ENCODE data around the gene CALML5.

The CALML5 gene

GRCh38 chr10:5467634-5468255, 31.6 kb downstream of the CALML5 start:
- Histone ChIP-seq H3K27ac (ENCODE audit: low read depth, low read length) (no peak overlapping the region), H3K36me3 (ENCODE audit: control insufficient read depth, low read length) (no peaks in the 10 kb centered on the region), H4K20me1 (ENCODE audit: control insufficient read depth, insufficient read depth, low read depth, low read length) (no peaks in the 10 kb centered on the region)

DNA sequence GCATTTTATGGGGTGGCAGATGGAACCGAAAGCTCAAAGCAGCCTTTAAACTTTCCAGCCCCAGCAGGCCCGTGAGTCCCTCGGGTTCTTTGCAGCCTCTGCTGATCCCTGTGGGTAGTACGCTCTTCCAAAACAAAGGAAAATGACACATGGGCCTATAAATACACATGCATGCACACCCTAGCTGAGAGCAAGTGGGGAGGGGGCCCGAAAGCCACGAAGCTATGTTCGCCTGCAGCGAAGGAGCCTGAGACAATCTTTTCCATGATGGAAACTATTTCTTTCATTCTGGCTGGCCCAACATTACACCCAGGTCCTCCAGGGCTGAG, 32.2 kb downstream of the CALML5 start:
- TF ChIP-seq, protein P1, sequence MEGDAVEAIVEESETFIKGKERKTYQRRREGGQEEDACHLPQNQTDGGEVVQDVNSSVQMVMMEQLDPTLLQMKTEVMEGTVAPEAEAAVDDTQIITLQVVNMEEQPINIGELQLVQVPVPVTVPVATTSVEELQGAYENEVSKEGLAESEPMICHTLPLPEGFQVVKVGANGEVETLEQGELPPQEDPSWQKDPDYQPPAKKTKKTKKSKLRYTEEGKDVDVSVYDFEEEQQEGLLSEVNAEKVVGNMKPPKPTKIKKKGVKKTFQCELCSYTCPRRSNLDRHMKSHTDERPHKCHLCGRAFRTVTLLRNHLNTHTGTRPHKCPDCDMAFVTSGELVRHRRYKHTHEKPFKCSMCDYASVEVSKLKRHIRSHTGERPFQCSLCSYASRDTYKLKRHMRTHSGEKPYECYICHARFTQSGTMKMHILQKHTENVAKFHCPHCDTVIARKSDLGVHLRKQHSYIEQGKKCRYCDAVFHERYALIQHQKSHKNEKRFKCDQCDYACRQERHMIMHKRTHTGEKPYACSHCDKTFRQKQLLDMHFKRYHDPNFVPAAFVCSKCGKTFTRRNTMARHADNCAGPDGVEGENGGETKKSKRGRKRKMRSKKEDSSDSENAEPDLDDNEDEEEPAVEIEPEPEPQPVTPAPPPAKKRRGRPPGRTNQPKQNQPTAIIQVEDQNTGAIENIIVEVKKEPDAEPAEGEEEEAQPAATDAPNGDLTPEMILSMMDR (IDR thresholded peaks at IDR 0.05; ENCODE audit: low read depth, low read length, poor library complexity, severe bottlenecking), result no peak
- TF ChIP-seq EZH2phosphoT487 (IDR thresholded peaks at IDR 0.05; ENCODE audit: borderline replicate concordance, low read length), result no peak
- Histone ChIP-seq H3K9me3 (ENCODE audit: control insufficient read depth, insufficient read depth, low read length) (no peaks in the 10 kb centered on the region), H3K27me3 (ENCODE audit: control insufficient read depth, low read length) (no peaks in the 10 kb centered on the region), H3K9me2 (replicated peaks; ENCODE audit: control insufficient read depth, low read length) (no peaks in the 10 kb centered on the region), H3K79me2 (ENCODE audit: control insufficient read depth, low read length) (no peaks in the 10 kb centered on the region), H3K27ac (ENCODE audit: low read depth, low read length) (no peak overlapping the region), H3F3A (ENCODE audit: control insufficient read depth, insufficient read depth) (no peaks in the 10 kb centered on the region), H3K4me3 (ENCODE audit: low read length) (no peak overlapping the region), H3K4me2 (ENCODE audit: low read length) (no peak overlapping the region), H3K4me1 (ENCODE audit: control insufficient read depth, low read length) (no peaks in the 10 kb centered on the region), H3K36me3 (ENCODE audit: control insufficient read depth, low read length) (no peaks in the 10 kb centered on the region), H4K20me1 (ENCODE audit: control insufficient read depth, insufficient read depth, low read depth, low read length) (no peaks in the 10 kb centered on the region)

More at GRCh38 chr10:5467634-5468255, 31.6 kb downstream of the CALML5 start:
- Histone ChIP-seq H3K9me3 (ENCODE audit: control insufficient read depth, insufficient read depth, low read length) (no peaks in the 10 kb centered on the region), H3K4me3 (ENCODE audit: low read length) (no peak overlapping the region), H3K79me2 (ENCODE audit: control insufficient read depth, low read length) (no peaks in the 10 kb centered on the region), H3F3A (ENCODE audit: control insufficient read depth, insufficient read depth) (no peaks in the 10 kb centered on the region), H3K4me2 (ENCODE audit: low read length) (no peak overlapping the region), H3K4me1 (ENCODE audit: control insufficient read depth, low read length) (no peaks in the 10 kb centered on the region), H3K9me2 (replicated peaks; ENCODE audit: control insufficient read depth, low read length) (no peaks in the 10 kb centered on the region), H3K27me3 (ENCODE audit: control insufficient read depth, low read length) (no peaks in the 10 kb centered on the region)
- no peak for TF ChIP-seq EZH2phosphoT487 (IDR thresholded peaks at IDR 0.05; ENCODE audit: borderline replicate concordance, low read length)
- TF ChIP-seq, protein P1 (IDR thresholded peaks at IDR 0.05; ENCODE audit: low read depth, low read length, poor library complexity, severe bottlenecking), result no peak

- Histone ChIP-seq H3K36me3 (ENCODE audit: control insufficient read depth, low read length) (no peaks in the 10 kb centered on the region), H3K9me3 (ENCODE audit: control insufficient read depth, insufficient read depth, low read length) (no peaks in the 10 kb centered on the region), H3K27me3 (ENCODE audit: control insufficient read depth, low read length) (no peaks in the 10 kb centered on the region), H3F3A (ENCODE audit: control insufficient read depth, insufficient read depth) (peaks cover under 1% of the 10 kb centered on the region; the same call in 1 of the 2 replicates), H3K9me2 (replicated peaks; ENCODE audit: control insufficient read depth, low read length) (no peaks in the 10 kb centered on the region), H4K20me1 (ENCODE audit: control insufficient read depth, insufficient read depth, low read depth, low read length) (no peaks in the 10 kb centered on the region), H3K79me2 (ENCODE audit: control insufficient read depth, low read length) (no peaks in the 10 kb centered on the region), H3K27ac (ENCODE audit: low read depth, low read length) (no peak overlapping the region), H3K4me1 (ENCODE audit: control insufficient read depth, low read length) (no peaks in the 10 kb centered on the region), H3K4me2 (ENCODE audit: low read length) (no peak overlapping the region), H3K4me3 (ENCODE audit: low read length) (no peak overlapping the region)
- TF ChIP-seq, protein P1 (IDR thresholded peaks at IDR 0.05; ENCODE audit: low read depth, low read length, poor library complexity, severe bottlenecking), result no peak
- TF ChIP-seq EZH2phosphoT487 (IDR thresholded peaks at IDR 0.05; ENCODE audit: borderline replicate concordance, low read length), result no peak
Observed at GRCh38 chr10:5466451-5467206, 32.7 kb downstream of the CALML5 start.
